Measurements from ENCODE around the gene POU3F3.

Gene POU3F3

DNA sequence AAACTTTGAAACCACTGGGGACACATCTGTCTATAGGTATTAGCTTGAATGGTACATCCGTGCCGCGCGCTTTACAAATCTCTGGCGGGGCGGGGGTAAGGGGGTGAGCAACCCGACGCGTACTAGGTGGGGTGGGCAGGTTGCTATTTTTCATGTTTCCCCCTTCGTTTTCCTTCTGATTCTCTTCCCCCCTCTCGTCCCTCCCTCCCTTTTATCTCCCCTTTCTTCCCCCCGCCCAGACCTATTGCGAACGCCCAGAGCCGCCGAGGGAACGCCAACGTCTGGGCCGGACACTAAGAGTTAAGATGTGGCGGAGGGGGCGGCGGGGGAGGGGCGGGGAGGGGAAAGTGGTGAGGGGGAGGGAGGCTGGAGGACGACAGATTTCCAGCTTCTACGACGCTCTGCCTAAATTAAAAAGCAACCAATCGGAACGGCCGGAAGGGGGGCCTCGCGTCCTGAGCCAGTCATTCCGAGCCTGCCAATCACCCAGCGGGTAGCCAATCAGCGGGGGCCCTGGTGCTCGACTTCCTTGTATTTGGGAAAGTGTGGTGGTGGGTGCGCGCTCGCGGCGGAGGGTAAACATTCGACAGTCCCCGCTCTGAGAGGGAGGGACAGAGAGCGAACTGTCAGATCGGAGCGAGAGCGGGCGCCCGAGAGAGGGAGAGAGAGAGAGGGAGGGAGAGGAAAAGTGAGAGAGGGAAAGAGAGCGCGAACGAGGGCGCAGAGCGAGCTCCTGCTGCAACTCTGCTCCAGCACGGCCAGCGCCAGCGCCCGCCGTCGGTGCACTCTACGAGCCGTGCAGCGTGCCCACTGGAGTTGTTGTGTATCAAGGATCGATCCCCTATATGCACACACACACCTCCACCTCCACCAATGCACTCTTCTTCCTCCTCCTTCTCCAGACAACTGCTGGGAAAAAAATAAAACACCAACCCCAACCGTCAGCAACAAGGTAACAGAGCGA, at the start of gene POU3F3:
TSS of gene POU3F3 (plus strand) at position 582 of the 964 bp plus-strand sequence. CDS start 1,396 bp downstream, outside the sequence.
- DNase-seq = no peak

DNA sequence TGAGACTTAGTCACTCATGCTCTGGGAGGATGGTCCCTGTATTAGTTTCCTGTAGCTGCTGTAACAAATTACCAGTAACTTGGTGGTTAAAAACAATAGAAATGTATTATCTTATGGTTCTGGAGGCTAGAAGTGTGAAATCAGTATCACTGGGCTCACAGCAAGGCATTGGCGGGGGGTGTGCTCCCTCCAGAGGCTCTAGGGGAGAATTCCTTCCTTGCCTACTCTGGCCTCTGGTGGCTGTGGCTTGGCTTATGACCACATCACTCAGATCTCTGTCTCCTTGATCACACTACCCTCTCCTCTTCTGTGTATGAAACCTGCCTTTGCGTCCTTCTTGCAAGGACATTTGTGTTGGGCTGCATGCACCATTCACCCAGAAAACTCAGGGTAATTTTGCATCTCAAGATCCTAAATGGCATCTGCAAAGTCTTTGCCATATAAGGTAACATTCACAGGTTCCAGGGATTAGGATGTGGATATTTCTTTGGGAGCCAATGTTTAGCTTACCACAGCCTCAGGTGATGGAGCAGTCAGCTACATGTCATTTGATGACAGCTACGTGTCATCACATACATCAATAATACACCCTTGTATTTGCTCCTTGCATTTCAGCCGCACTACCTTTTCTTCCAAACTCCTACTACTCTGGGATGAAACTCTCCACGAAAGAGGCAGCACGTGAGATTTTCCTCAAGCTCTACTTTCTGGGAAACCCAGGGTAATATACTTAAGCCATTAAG, 49.6 kb upstream of the POU3F3 start:
- no peak for DNase-seq

DNA sequence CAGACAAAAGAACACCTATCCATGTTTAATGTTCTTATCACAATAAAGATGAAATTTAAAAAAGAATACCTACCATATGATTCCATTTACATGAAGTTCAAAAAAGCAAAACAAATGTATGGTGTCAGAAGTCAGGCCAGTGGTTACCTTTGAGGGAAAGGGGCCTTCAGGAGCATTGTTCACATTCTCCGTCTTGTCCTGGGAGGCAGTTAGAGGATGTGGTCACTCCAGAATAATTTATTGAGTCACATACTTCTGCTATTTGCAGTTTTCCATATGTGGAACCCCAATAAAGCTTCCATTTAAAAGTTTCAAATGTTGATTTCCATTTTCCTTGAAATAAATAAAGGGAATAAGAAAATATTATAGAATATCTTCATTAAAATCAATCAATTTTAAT, 41.6 kb upstream of the POU3F3 start:
- DNase-seq = no peak

DNA sequence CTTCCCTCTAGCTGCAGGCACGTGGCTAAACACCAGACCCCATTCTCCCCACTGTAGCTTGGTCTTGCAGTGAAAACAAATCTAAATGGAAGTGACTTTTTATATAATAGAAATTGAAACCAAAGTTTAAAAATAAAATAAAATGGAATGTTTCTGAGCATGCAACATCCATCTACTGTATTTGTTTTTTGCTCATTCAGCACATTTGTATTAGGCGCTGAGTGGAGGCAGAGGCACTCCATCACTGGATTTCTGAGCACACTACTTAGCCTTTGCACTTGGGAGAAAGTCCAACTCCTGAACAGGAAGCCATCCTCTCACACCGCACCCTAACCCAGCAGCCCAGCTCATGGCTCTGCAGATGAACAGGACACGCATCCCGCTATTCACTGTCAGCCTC, 37.8 kb upstream of the POU3F3 start:
- DNase-seq = no peak

DNA sequence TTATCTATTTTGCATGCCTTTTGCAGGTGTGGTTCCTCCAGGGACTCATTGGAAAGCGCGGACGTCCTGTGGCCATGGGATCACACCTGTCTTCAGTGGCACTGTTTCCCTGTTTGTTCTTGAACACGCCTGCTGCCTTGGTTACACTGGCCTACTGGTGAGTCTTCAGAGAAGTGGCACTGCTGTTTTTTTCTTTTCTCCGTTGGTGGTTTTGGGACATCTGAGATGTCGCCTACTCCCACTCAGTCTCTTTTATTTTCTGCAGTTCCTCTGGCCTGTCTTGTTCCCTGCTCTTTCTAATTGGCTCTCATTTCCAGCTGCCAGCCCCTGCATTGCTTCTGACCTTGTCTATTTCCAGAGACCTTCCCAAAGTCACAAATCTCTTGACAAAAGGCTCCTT, 35.7 kb upstream of the POU3F3 start:
- no peak for DNase-seq

DNA sequence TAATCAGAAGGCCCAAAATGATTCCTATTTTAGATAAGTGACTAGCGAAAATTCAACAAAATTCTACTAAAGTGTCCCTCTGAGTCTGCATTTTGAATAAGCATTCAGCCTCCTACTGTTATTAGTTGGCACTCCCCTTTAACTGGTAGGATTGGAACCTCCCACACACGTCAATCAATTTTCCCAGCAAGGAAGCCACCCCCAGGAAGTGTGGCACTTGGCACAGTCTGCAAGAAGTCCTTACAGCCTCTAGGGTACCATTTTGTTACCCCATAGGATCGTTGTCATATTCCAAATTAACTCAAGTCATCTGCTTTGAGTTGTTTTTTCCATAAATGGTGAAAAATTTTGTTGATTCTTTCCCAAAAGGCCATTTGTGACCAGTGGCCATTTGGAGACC, 33.8 kb upstream of the POU3F3 start:
- DNase-seq = no peak

DNA sequence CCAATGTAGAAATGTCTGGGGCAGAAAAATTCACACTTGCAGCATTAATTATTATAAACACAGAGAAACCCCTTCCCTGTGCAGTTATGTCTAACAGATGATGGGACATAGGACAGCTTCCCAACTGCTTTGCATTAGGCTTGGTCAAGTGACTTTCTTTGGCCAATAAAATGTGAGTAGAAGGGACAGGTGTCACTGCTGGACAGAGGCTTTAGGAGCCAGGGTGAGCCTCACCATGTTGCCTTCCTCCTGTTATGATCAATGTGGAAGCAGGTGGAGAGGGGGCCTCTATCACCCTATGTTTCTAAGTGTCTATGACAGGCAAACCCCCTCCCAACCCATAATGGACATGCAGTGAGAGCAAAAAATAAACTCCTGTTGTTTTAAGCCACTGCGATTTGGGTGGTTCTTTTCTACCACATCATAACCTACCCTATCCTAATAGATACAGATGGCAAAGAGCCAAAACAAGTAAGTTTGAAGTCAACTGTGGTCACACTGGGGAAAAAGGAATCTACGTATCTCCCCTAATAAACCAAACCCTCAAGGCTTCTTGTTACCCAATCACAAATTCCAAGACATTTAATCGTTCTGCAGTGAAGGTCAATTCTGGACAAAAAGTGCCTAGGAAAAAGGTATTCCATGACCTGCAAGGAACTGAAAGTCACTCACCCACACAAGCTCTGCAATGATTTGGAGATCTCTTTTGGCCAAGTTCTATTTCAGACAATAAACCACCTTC, 28.6 kb upstream of the POU3F3 start:
- DNase-seq = no peak

DNA sequence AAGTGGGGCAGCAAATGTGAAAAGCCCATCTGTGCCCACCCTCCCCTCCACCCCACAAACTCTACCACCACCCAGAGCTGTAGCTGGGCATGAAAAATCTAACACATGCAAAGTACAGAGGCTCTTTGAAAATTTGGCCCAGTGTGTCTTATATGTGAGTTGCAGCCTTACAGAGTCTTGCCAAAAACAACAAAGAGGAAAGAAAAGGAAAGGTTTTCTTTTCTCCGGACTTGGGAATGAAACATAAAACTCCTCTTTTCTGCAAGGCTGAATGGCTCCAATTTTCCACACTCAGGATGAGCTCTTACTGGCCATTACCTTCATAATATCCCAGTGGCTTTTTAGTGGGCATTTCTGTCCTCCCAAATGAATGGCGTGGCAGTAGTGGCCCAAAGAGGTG, 27.9 kb upstream of the POU3F3 start:
- no peak for DNase-seq

DNA sequence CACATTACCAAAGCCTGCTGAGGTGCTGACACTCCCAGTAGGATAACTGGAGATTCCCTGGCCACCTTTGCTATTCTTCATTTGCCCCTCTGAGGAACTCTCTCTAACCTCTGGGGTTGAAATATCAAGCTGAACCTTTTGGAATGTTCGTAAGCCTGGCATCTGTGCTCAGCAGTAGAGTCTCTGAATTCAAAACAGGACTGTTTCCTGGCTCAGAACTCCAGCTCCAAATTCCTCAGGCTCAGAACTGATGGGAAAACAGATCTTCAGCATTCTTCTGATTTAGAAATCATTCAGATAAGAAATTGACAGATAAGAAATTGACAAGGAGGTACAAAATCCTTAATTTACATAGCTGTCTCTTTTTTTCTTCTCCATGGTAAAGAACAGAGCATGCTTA, 22.2 kb upstream of the POU3F3 start:
- DNase-seq = no peak

DNA sequence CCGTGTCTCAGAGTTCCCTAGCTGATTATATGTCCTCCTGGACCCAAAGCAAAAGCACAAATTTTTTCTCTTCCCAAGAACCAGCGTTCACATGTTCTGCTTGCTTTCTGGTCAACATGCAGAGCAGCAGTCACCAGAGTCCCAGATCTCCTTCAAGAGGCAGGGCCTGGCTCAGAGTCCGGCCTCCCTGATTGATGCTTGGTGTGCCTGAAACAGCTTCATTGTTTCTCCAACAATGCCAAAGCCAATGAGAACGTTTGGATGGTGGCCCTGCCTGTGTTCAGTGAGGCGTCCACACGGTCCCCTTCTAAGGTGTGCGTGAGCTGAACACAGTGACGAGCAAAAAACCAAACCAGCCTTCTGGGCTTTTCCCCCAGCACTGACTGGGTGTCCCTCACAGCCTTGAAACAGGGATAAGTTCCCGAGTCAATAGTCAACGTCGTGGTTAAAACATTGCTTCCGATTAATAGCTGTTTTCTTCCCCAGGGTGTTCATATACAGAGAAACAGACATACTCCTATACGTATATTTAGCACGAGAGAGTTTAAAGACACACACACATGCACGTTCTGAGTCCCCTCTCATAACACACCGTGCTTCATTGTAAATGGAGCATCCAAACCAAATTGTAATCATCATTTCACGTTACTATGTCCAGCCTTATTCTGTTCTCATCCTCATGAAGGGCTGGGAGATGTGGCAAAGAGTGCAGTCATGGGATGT, 19.3 kb upstream of the POU3F3 start:
- DNase-seq = no peak

DNA sequence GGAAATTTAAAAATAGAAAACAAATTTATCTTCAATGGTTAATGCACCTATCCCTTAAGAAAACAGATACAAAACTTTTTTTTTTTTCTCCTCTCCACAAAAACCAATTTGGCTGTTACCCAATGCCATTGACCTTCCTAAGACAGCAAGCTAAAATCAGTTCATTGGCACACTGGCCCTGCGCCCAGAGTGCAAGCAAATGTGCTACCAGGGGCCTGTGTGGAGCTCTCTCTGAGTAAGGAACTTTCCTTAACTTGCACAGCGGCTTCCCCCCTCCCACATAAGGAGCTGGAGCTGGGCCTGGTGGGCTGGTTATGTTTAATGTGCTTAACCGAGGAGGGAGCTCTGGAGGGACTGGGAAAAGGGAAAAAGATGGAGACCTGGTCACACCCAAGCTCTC, 17.6 kb upstream of the POU3F3 start:
- DNase-seq = no peak

DNA sequence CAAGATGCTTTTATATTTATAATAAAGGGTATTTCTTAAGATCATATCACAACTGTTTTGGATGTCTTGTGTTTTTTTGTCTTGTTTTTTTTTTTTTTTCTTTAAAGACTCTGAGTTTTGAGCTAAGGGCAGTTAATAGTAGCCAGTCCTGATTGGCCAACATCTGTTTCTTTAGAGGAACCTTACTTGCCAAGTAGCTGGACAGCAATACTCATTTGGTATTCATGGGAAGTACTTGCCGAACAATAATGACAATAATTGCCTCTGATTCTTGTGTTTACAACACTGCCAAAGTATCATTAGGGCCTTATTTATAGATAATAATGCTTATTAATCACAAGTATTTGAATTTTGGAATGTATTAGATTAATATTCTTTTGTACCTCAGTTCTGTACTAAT, 17.1 kb upstream of the POU3F3 start:
- no peak for DNase-seq

DNA sequence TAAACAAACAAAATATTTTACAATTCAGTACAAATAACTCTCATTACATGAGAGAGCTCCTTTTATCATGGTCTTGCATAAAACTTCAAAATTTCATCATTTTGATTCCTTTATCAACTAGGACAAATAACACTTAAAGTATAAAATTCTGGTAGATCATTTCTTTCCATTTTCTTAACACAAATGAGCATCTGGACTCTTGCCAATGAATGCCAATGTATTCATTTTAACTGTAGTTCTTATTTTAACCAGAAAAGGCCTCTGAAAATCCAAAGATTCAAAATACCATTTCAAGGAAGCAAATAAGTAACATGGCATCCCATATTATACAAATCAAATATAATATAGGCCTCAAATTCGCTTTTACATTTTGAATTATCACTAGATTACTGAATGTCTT, 13.8 kb upstream of the POU3F3 start:
- no peak for DNase-seq

DNA sequence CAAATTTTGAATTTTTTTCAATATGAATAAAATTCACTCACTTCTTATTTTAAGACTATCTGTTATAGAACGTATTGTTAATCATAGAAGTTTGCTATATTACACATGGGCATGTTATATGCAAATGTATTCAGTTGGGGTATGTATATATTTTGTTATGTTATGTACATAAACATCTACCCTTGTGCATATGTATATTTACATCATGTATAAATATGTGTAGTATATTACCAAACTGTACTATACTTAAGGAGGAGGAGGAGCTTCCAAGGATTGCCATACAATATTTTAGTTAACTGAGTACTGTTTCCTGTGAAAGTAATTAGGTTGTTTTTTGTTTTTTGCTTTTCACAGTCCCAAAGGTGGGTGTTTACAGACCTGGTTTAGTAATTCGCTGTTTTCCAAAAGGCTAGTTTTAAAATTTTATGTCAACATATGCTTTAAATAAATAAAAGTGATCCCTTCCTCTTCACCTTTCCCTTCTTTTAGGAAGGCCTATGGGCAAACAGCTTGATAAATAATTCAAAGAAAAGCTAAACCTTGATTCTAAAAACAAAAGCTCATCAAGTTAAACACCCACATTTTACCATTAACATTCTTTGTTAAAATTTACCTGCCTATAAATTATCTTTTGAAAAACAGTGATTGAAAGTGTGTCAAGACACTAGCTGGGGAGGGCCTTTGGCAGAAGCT, 12.9 kb upstream of the POU3F3 start:
- no peak for DNase-seq

DNA sequence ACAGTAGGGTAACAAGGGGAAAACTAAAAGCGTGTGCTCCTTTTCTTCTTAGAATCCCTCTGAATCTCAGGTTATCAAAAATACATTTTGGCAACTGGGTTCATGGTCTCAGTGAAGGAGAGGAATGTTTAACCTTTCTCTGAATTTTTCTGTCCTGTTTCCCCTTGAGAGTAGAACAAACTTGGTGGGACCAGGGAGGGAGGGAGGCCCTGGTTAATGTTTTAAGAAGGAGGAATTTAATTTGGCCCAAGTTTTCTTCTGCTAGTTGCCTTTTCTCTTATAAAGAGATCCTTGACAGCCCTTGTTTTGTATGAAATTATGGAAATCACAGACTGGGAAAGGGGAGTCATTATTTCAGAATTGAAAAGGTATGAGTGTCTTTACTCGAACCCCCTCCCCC, 12.2 kb upstream of the POU3F3 start:
- no peak for DNase-seq

DNA sequence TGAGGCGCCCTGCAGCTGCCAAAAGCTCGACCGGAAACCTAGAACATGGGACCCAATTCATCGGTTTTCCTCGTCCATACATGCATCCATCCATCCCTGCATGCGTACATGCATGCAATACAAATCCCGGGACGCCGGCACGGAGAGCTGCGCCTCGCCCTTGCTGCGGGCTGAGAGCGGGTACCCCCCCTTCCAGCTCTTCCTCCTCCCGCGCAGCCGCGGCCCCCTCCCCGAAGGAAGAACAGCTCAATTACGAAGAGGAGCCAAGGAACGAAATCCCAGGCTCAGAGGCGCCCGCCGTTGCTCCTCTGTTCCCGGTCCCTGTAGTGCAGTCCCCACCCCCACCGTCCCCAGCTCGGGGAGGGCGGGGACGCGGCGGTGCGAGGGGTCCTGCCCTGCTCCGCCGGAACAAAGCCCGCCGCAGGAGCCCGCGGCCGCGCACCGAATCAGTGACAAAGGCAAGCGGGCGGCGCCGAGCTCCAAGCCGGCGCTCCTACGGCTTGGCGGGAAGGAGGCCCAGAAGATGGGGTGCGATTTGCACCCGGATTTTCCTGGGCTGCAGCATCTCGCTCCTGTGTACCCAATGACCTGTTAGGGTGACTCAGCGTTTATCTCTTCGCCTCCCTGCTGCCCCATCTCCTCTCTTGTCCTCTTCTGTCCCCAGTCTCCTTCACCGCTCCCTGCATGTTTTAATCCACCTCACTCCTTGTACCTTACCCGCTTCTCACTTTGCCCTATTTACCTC, 8.9 kb upstream of the POU3F3 start:
- DNase-seq = no peak

DNA sequence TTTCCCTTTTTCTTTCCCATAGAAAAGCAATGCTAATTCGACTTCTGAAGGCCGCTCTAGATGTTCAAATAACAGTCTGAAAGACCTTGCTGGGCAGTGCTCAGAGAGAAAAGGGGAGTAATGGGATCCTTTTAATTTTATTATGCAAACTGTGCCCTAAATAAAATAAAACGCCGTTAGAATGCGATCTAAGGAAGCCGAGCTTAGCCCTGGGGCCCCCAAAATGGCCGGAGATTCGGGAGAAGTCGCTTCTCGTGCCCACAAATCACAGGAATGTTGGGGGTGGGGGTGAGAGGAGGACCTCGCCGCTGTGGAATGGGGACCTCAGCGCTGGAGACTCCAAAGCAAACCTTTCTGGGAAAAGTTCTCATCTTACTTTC, 8.4 kb upstream of the POU3F3 start:
- no peak for DNase-seq

DNA sequence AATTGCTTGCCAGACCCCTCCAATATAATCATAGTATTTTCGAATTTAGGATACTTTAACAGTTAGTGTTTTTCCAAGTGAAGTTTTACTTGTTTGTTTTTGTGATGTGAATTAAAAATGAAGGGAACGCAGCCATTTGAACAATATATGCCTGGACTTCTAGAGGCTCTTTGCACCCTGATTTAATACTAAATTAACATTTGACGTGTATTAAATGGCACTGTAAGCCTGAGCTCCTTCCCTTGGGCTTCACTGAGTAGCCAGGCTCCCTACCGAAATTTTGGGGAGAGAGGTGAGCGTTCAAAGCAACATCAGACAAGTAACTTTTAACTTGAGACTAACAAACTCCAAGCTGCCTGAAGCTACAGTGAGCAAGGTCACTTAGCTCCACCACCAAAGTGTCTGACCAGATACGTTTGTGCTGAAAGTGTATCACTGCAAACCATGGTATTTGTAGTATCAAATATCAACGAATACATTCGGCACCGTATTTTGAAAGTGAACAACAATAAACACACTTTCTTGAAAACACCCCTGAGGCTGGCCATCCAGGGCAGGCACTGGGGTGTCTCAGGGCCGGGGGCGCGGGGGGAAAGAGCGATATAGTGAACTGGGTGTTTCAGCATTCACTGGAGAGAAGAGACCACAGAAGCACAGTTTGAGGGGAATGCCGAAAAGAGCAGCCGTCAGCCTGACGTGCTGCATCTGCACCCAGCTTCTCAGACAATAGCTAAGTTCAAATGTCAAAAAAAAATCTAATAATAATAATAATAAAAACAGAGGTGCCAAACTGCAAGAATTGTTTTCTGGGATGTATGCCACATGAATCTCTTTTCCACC, 7.7 kb upstream of the POU3F3 start:
- no peak for DNase-seq

DNA sequence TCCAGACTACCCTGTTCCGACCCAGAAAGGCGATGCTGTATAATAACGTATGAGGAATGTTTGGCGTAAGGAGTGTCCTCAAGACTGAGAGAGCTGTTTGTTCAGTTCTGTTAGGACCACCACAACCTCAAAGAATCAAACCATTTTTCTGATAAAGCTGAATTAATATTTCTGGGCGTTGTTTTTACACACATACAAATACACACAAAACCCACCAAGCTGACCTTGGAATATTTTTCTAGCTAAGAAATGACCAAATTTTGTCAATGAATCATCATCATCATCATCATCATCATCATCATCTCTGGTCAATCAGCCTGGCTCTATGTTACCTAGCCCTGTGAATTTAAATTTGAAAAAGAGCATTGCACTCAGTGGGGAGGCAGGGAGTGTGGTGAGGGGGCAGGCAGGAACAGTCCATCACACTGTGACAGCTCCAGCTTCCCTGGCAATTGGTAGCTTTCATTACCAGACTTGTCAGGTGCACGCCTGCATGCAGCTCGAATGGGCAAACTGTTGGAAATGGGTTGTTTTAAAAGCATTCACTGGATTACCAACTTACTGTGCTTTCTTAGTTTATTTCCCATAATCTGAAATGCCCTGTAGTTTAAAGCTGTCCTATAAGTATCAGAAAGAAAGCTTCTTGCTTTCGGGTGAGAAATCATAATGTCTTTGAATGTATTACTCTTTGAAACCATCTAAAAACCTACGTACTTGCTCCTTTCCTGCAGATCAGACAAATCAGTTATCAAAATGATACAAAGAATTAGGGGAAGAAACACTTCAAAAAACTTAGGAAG, 6.9 kb upstream of the POU3F3 start:
- no peak for DNase-seq

All from EL (cell line).